BJ (cell line): Measurements from ENCODE around the gene DNAH6. TPM values are rescaled to one million over a fixed set of nuclear protein-coding genes. Genes with fewer than 3 reads are reported as not detected.

Source experiments
- CTCF ChIA-PET: fragments of 350-600 bp; formaldehyde crosslinking; extraction: SDS; loops from one replicate; lab custom pipeline; 2021; ENCODE audit warnings: antibody characterized with exemption, inconsistent platforms; lab: Yijun Ruan, JAX
- POLR2A ChIA-PET: fragments of 300-600 bp; sonication (Branson Sonifier 250); formaldehyde crosslinking; extraction: SDS; loops from one replicate; lab custom pipeline; 2021; ENCODE audit warnings: antibody characterized with exemption; lab: Charles Lee
- DNase-seq: peaks from one replicate; pipeline ENCODE4 v3.0.0-alpha.2; 2011; ENCODE audit warnings: low read depth
- H3K27me3 ChIP-seq: 2 replicates; pipeline ENCODE4 v1.6.0; 2011; ENCODE audit warnings: low read length; ENCODE audit not compliant: control insufficient read depth, insufficient read depth
- H3K36me3 ChIP-seq: 2 replicates; pipeline ENCODE4 v1.5.1; 2011; ENCODE audit warnings: low read length; ENCODE audit not compliant: control insufficient read depth, insufficient read depth
- H3K4me3 ChIP-seq: 2 replicates; pipeline ENCODE4 v1.5.1; 2011; ENCODE audit warnings: low read depth, mild to moderate bottlenecking, control low read depth, low read length
- polyA plus RNA-seq: library from polyadenylated mRNA; depleted of rRNA; stranded (reverse); fragments of >200 nt; gene quantifications from 2 replicates; pipeline ENCODE4 v1.2.3, GENCODE V29; 2011
- TF ChIP-seq, protein P1 (sequence below): IDR thresholded peaks from 2 replicates; pipeline ENCODE4 v1.5.1; 2011; ENCODE audit warnings: low read depth, mild to moderate bottlenecking, control low read depth, inconsistent platforms, low read length, moderate library complexity; ENCODE audit not compliant: insufficient read depth

Gene DNAH6
- polyA plus RNA-seq, 1 experiment = 0.01 TPM

GRCh38 chr2:84832772-84833461 is 316.6 kb downstream of the DNAH6 start:
- TF ChIP-seq, protein P1, sequence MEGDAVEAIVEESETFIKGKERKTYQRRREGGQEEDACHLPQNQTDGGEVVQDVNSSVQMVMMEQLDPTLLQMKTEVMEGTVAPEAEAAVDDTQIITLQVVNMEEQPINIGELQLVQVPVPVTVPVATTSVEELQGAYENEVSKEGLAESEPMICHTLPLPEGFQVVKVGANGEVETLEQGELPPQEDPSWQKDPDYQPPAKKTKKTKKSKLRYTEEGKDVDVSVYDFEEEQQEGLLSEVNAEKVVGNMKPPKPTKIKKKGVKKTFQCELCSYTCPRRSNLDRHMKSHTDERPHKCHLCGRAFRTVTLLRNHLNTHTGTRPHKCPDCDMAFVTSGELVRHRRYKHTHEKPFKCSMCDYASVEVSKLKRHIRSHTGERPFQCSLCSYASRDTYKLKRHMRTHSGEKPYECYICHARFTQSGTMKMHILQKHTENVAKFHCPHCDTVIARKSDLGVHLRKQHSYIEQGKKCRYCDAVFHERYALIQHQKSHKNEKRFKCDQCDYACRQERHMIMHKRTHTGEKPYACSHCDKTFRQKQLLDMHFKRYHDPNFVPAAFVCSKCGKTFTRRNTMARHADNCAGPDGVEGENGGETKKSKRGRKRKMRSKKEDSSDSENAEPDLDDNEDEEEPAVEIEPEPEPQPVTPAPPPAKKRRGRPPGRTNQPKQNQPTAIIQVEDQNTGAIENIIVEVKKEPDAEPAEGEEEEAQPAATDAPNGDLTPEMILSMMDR = no peak
- ChIA-PET POLR2A (no interaction called here), CTCF (no interaction called here)
- H3K27me3 ChIP-seq = no peaks in the 10 kb centered on the region; the same call in 1 of the 2 replicates
- H3K4me3 ChIP-seq = no peak overlapping the region
- no peak for DNase-seq
- no peaks in the 10 kb centered on the region for H3K36me3 ChIP-seq

DNA sequence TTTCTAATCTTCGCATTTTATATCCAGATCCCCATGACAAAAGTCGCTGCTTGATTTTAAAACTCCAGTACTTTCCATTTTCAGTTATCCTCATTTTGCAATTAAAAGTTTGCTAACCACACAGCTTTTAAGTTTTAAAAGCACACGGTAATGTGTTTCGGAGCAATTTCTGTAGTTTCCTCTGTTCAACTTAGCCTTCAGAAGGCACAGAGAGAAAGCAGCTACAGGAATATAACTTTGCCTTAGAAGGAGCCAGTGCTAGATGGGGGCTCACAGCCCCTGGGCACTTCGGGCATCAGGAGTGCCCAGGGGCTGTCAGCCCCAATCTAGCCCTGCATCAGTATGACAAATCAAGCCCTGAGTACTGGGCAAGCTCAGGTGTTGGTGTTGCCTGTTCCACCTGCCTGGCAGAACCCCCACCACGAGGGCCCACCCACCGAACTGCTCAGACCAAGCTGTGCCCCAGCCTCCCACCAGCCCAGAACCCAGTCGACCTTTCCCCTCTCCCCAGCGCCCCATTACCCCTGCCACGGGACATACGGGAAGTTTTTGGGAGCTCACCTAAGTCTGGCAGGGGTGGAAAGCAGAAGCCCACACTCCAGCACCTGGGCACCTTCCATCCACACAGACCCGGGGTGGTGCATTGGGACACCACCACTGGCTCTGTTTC is 317.3 kb downstream of the DNAH6 start:
- ChIA-PET CTCF (interaction anchor here (0.9 kb wide), 1 partner anchor 16 kb away, joined by 3 read pairs; no protein-coding TSS in a partner anchor), POLR2A (no interaction called here)
- no peak overlapping the region for H3K4me3 ChIP-seq
- TF ChIP-seq, protein P1 = no peak
- DNase-seq = no peak
- H3K27me3 ChIP-seq = no peaks in the 10 kb centered on the region
- H3K36me3 ChIP-seq = no peaks in the 10 kb centered on the region

DNA sequence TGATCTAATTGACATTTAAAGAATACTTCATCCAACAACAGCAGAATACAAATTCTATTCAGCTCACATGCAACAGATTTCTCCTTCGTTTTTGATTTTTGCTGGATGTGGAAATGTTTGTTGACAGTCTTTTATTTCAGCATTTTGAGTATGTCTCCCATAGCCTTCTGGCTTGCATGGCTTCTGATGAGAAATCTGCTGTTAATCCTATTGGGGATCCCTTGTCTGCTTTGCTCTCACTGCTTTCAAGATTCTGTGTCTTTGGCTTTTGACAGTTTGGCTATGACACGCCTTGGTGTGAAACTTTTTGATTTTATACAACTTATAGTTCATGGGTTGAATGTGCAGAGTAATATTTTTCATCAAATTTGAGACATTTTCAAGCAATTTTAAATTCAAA is 319.9 kb downstream of the DNAH6 start:
- no peak for DNase-seq
- Histone ChIP-seq H3K4me3 (no peak overlapping the region), H3K27me3 (no peaks in the 10 kb centered on the region), H3K36me3 (no peaks in the 10 kb centered on the region)
- CTCF ChIA-PET = no interaction called here
- TF ChIP-seq, protein P1 = no peak
- POLR2A ChIA-PET = no interaction called here

DNA sequence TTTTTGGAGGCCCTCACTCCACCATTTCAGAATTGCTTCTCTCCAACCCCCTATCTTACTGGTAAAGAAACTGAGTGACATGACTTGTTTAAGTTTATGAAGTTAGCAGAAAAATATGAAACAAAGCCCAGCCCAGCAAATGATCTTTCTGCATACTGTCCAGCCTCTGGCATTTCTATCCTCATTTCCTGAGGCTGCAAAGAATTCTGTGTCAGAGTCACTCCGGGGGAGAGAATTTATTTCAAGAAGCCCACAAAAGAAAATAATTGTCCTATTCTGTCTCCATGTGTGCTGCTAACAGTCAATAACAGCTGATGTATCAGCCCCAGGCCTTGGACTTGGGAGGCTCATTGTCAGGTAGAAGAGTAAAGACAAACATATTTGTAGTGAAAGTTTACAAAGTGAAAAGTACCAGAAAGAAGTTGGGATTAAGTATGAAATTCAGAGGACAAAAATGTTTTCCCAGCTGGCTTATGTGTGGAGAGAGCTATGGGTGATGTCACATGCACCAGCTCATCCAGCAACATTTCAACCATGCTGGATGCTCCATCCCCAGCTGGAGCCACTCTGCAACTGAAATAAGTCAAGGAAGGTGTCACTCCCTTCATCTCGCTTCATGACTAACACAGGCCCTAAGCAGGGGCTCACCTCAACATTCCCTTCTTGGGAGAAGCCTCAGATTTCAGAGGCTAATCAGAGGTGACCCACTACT is 322.3 kb downstream of the DNAH6 start:
- ChIA-PET CTCF (interaction anchor here (1.0 kb wide), 1 partner anchor 33 kb away, joined by 3 read pairs; no protein-coding TSS in a partner anchor), POLR2A (no interaction called here)
- no peak for DNase-seq
- H3K27me3 ChIP-seq = no peaks in the 10 kb centered on the region
- TF ChIP-seq, protein P1 = no peak
- no peak overlapping the region for H3K4me3 ChIP-seq
- H3K36me3 ChIP-seq = no peaks in the 10 kb centered on the region

GRCh38 chr2:84839851-84840250 is 323.6 kb downstream of the DNAH6 start:
- no peaks in the 10 kb centered on the region for H3K27me3 ChIP-seq
- ChIA-PET POLR2A (no interaction called here), CTCF (no interaction called here)
- no peak for DNase-seq
- H3K4me3 ChIP-seq = no peak overlapping the region
- TF ChIP-seq, protein P1 = no peak
- no peaks in the 10 kb centered on the region for H3K36me3 ChIP-seq
